Measurements from ENCODE around the gene CACNA1S. TPM values are rescaled to one million over a fixed set of nuclear protein-coding genes. Genes with fewer than 3 reads are reported as not detected.

The CACNA1S gene
- total RNA-seq, 1 donor from 2014 or later, result 0.11 TPM

- Mint-ChIP-seq H3K36me3 (no peaks in the 10 kb centered on the region), H3K27me3 (ENCODE audit: insufficient read depth, low read depth) (peaks cover 2% of the 10 kb centered on the region), H3K27ac (peak overlapping the region; percentile 70), H3K4me3 (no peak overlapping the region), H3K9me3 (no peaks in the 10 kb centered on the region), H3K4me1 (peaks cover 64% of the 10 kb centered on the region)
- H3K79me2 ChIP-seq (ENCODE audit: low read depth), result no peaks in the 10 kb centered on the region
- H3K27ac ChIP-seq, result no peak overlapping the region
- H3K36me3 ChIP-seq, result no peaks in the 10 kb centered on the region
- no peaks in the 10 kb centered on the region for H3F3A ChIP-seq (ENCODE audit: low read depth)
- no peak for TF ChIP-seq EZH2phosphoT487 (IDR thresholded peaks at IDR 0.05)
- TF ChIP-seq EZH2 (IDR thresholded peaks at IDR 0.05), result no peak
- no peak for TF ChIP-seq CTCF (IDR thresholded peaks at IDR 0.05)
- no peak for DNase-seq (ENCODE audit: low spot score)
- H2AFZ ChIP-seq (replicated peaks), result no peak overlapping the region
- peaks cover 21% of the 10 kb centered on the region for H3K4me1 ChIP-seq
- no peak overlapping the region for H3K4me3 ChIP-seq
- H4K20me1 ChIP-seq (ENCODE audit: low read depth), result no peaks in the 10 kb centered on the region
- no peaks in the 10 kb centered on the region for H3K9me3 ChIP-seq (ENCODE audit: low read depth)
- peaks cover 17% of the 10 kb centered on the region for H3K27me3 ChIP-seq
- H3K4me2 ChIP-seq, result no peak overlapping the region
- no peak overlapping the region for H3K9ac ChIP-seq
These were observed 2.1 kb downstream of the CACNA1S start for GRCh38 chr1:201110138-201110537.

GRCh38 chr1:201109651-201110050 is 2.6 kb downstream of the CACNA1S start:
- peaks cover 21% of the 10 kb centered on the region for H3K4me1 ChIP-seq
- Mint-ChIP-seq H3K27me3 (ENCODE audit: insufficient read depth, low read depth) (no peaks in the 10 kb centered on the region), H3K4me3 (no peak overlapping the region), H3K4me1 (peaks cover 64% of the 10 kb centered on the region), H3K36me3 (no peaks in the 10 kb centered on the region), H3K9me3 (no peaks in the 10 kb centered on the region), H3K27ac (peak overlapping the region; percentile 70)
- no peak for DNase-seq (ENCODE audit: low spot score)
- H3F3A ChIP-seq (ENCODE audit: low read depth), result no peaks in the 10 kb centered on the region
- H4K20me1 ChIP-seq (ENCODE audit: low read depth), result no peaks in the 10 kb centered on the region
- H3K9me3 ChIP-seq (ENCODE audit: low read depth), result no peaks in the 10 kb centered on the region
- H3K4me3 ChIP-seq, result no peak overlapping the region
- no peaks in the 10 kb centered on the region for H3K79me2 ChIP-seq (ENCODE audit: low read depth)
- no peak overlapping the region for H3K27ac ChIP-seq
- no peak overlapping the region for H3K9ac ChIP-seq
- H3K4me2 ChIP-seq, result no peak overlapping the region
- H2AFZ ChIP-seq (replicated peaks), result no peak overlapping the region
- H3K27me3 ChIP-seq, result peaks cover 12% of the 10 kb centered on the region
- no peaks in the 10 kb centered on the region for H3K36me3 ChIP-seq
- TF ChIP-seq CTCF (IDR thresholded peaks at IDR 0.05), result no peak
- TF ChIP-seq EZH2phosphoT487 (IDR thresholded peaks at IDR 0.05), result no peak
- no peak for TF ChIP-seq EZH2 (IDR thresholded peaks at IDR 0.05)

GRCh38 chr1:201108614-201109013 is 3.6 kb downstream of the CACNA1S start:
- no peaks in the 10 kb centered on the region for H3K36me3 Mint-ChIP-seq
- Histone ChIP-seq H3K79me2 (ENCODE audit: low read depth) (no peaks in the 10 kb centered on the region), H3K27me3 (peaks cover 7% of the 10 kb centered on the region), H3K9ac (no peak overlapping the region), H3K4me3 (no peak overlapping the region), H3K36me3 (no peaks in the 10 kb centered on the region), H4K20me1 (ENCODE audit: low read depth) (no peaks in the 10 kb centered on the region), H3K4me1 (peaks cover 25% of the 10 kb centered on the region), H3F3A (ENCODE audit: low read depth) (no peaks in the 10 kb centered on the region), H3K9me3 (ENCODE audit: low read depth) (no peaks in the 10 kb centered on the region), H3K27ac (no peak overlapping the region), H3K4me2 (peak overlapping the region; percentile 40), H2AFZ (replicated peaks) (no peak overlapping the region)
- peaks cover 65% of the 10 kb centered on the region for H3K4me1 Mint-ChIP-seq
- peak overlapping the region; percentile 95 for H3K27ac Mint-ChIP-seq
- H3K9me3 Mint-ChIP-seq, result no peaks in the 10 kb centered on the region
- no peaks in the 10 kb centered on the region for H3K27me3 Mint-ChIP-seq (ENCODE audit: insufficient read depth, low read depth)
- peak; percentile 67 for DNase-seq (ENCODE audit: low spot score)
- TF ChIP-seq EZH2 (IDR thresholded peaks at IDR 0.05), result no peak
- no peak for TF ChIP-seq EZH2phosphoT487 (IDR thresholded peaks at IDR 0.05)
- no peak for TF ChIP-seq CTCF (IDR thresholded peaks at IDR 0.05)
- H3K4me3 Mint-ChIP-seq, result peak overlapping the region; percentile 65

Data from neural progenitor cell (in vitro differentiated cells).